Right lobe of liver (tissue), 4 donors: Measurements from ENCODE around the gene GLT1D1.

Experiments
- POLR2A ChIP-seq: fragments of 450-650 bp; IDR thresholded peaks from one replicate; pipeline ENCODE4 v1.6.1; 2017; ENCODE audit warnings: antibody characterized with exemption, mild to moderate bottlenecking
- TF ChIP-seq, protein P1 (sequence below), 4 donors: fragments of 200-600 bp in 3 of 4; fragments of 450-650 bp in 1 of 4; IDR thresholded peaks; one replicate each; pipeline versions ENCODE4 v1.5.1 to v1.8.0; 2016 to 2022; ENCODE audit warnings: antibody characterized with exemption in 4 of 4, mild to moderate bottlenecking in 2 of 4
- donor health status: DM: no; HTN: no; CAD: no.
- donor health status: DM: no; HTN: no; CAD: no.
- donor health status: DM: no; HTN: yes; CAD: no.

DNA sequence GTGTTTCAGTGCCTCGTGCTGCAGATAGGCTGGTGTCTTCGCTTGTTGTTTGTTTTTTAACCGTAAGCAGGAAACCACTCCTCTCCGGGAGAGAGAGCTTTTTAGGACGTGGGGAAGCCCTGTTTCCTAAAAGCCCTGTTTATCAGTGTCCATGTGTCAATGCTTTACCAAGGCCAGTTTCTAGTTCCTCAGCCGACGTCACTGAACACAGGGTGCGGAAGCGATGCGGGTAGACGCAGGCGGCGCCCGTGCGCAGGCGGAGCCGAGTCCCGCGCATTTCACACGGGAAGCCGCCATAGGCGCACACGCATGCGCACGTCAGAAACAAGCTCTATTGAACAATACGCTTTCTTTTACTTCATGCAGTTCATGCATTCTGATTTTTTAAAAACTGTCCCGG, 79.8 kb downstream of the GLT1D1 start:
- no peak for TF ChIP-seq POLR2A
- TF ChIP-seq, protein P1, sequence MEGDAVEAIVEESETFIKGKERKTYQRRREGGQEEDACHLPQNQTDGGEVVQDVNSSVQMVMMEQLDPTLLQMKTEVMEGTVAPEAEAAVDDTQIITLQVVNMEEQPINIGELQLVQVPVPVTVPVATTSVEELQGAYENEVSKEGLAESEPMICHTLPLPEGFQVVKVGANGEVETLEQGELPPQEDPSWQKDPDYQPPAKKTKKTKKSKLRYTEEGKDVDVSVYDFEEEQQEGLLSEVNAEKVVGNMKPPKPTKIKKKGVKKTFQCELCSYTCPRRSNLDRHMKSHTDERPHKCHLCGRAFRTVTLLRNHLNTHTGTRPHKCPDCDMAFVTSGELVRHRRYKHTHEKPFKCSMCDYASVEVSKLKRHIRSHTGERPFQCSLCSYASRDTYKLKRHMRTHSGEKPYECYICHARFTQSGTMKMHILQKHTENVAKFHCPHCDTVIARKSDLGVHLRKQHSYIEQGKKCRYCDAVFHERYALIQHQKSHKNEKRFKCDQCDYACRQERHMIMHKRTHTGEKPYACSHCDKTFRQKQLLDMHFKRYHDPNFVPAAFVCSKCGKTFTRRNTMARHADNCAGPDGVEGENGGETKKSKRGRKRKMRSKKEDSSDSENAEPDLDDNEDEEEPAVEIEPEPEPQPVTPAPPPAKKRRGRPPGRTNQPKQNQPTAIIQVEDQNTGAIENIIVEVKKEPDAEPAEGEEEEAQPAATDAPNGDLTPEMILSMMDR (IDR thresholded peaks at IDR 0.05) = no peak
